Subcutaneous adipose tissue (tissue), 4 donors: ENCODE data around the gene TMEM174. TPM values are rescaled to one million over a fixed set of nuclear protein-coding genes. Genes with fewer than 3 reads are reported as not detected.

Experiments
- total RNA-seq, 4 donors: library from RNA; depleted of rRNA; stranded (reverse); fragments of >200 nt; gene quantifications; one replicate each; pipeline ENCODE4 v1.1.0, GENCODE V29; 2016
- TF ChIP-seq, protein P1 (sequence below): fragments of 450-650 bp; IDR thresholded peaks from one replicate; pipeline ENCODE4 v1.5.1; 2016; ENCODE audit warnings: low read depth, mild to moderate bottlenecking, control low read depth, antibody characterized with exemption, moderate library complexity

Gene TMEM174
- total RNA-seq, 4 donors from 2014 or later = not detected

DNA sequence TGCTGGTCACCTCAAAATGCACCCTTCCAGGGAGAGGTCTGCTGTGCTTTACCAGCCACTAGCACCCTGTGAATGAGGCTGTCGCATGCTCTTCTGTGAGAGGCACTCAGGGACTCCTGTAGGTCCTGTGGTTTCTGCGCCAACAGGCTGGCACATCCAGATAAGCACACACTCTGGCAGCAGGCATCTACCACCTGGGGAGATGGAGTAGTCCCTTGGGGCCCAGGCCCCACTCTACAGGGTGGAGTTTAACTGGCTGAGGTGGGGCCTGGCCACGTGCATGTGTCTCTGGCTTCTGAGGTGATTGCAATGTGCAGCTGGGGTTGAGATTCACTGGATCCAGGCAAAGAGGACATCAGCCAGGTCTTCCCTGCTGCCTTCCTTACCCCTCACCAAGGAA, 32.3 kb downstream of the TMEM174 start:
- TF ChIP-seq, protein P1, sequence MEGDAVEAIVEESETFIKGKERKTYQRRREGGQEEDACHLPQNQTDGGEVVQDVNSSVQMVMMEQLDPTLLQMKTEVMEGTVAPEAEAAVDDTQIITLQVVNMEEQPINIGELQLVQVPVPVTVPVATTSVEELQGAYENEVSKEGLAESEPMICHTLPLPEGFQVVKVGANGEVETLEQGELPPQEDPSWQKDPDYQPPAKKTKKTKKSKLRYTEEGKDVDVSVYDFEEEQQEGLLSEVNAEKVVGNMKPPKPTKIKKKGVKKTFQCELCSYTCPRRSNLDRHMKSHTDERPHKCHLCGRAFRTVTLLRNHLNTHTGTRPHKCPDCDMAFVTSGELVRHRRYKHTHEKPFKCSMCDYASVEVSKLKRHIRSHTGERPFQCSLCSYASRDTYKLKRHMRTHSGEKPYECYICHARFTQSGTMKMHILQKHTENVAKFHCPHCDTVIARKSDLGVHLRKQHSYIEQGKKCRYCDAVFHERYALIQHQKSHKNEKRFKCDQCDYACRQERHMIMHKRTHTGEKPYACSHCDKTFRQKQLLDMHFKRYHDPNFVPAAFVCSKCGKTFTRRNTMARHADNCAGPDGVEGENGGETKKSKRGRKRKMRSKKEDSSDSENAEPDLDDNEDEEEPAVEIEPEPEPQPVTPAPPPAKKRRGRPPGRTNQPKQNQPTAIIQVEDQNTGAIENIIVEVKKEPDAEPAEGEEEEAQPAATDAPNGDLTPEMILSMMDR = no peak

DNA sequence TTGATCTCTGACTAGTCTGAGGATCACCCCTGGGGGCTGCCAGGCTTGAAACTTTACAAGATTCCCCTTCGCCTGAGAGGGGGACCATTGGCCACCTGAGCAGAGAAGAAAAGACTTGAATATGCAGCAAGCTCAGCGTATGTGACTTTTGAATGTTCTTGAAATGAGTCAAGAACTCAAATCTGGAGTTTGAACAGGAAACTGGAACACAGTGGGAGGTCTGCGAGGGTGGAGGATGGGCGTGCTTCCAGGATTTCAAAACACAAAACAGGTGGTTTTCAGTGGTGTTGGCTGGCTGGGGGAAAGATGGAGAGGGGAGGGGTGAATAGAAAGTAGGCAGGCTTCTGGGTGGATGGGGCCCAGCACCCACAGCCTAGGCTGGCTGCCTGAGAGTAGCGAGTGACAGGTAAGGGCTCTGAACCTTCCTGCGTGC, 40.6 kb downstream of the TMEM174 start:
- TF ChIP-seq, protein P1 = no peak

DNA sequence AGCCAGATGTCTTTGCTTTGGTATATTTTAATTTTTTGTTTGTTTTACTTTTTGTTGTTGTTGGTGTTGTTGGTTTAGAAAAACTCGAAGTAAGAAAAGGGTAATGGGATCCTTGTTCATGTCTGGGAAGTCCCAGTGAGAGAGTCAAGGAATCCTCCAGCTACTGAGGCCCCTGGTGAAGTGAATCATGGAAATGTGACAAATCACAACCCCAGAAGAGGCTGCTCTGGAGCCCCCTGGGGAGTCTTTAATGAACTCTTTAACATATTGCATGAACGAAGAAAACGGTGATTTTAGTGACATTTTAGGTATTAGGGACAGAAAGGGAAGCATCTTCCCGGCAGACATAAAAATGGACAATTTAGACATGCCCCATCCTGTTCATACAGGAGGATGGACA, 41.3 kb downstream of the TMEM174 start:
- TF ChIP-seq, protein P1 = no peak

GRCh38 chr5:73214996-73215395, 42.0 kb downstream of the TMEM174 start:
- TF ChIP-seq, protein P1 = no peak

DNA sequence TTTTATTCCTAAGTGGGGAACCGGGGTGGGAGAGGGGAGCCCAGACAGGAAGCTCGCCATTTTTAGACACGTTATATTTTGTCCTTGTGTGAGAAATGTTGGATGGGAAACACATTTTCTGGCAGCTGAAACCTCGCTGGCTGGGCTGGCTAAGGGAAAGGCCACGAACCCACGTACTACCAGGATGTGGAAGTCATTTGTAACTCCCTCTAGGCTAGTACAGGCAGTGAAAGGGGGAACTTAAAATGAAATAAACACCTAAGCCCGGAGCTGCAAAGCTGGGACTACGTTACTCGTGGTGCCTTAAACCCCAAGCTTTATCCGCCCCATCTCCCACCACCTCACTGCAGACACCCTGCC, 42.5 kb downstream of the TMEM174 start:
- TF ChIP-seq, protein P1 = no peak

GRCh38 chr5:73215891-73216610, 43.1 kb downstream of the TMEM174 start:
- TF ChIP-seq, protein P1 = no peak

GRCh38 chr5:73218552-73219171, 45.7 kb downstream of the TMEM174 start:
- TF ChIP-seq, protein P1 = no peak
